IMR-90 (cell line): ENCODE measurements around the gene TMTC1. TPM values are rescaled to one million over a fixed set of nuclear protein-coding genes. Genes with fewer than 3 reads are reported as not detected.

Experiments
- ATAC-seq: fragments of 200-7000 bp; cut with Tn5 transposase; 2 replicates; pipeline ENCODE4 v1.9.1; 2020; ENCODE audit warnings: low read depth, mild to moderate bottlenecking, moderate library complexity
- BruUV-seq: library from RNA; stranded (reverse); fragments of 400-500 nt; replicated peaks from 2 replicates; lab custom pipeline; 2021; lab: Mats Ljungman, UMichigan
- CTCF ChIA-PET: fragments of 300-600 bp; formaldehyde crosslinking; extraction: SDS; loops from one replicate; lab custom pipeline; 2021; ENCODE audit warnings: antibody characterized with exemption; lab: Yijun Ruan, JAX
- POLR2A ChIA-PET: fragments of 300-600 bp; sonication (Branson Sonifier 250); formaldehyde crosslinking; loops from one replicate; lab custom pipeline; 2022; ENCODE audit warnings: antibody characterized with exemption; ENCODE audit not compliant: unreplicated experiment; lab: Charles Lee
- DNase-seq: peaks from one replicate; pipeline ENCODE4 v3.0.0; 2013
- H2AFZ ChIP-seq: replicated peaks from 2 replicates; pipeline ENCODE3; 2013; ENCODE audit warnings: low read length, mild to moderate bottlenecking; ENCODE audit not compliant: poor library complexity
- H2AK5ac ChIP-seq: 2 replicates; pipeline ENCODE4 v1.6.1; 2013; ENCODE audit warnings: low read depth, low read length, inconsistent platforms
- H2AK9ac ChIP-seq: replicated peaks from 2 replicates; pipeline ENCODE3; 2013; ENCODE audit warnings: mild to moderate bottlenecking, low read depth, low read length, moderate library complexity; ENCODE audit not compliant: poor library complexity
- H2BK120ac ChIP-seq: 2 replicates; pipeline ENCODE4 v1.6.1; 2013; ENCODE audit warnings: low read depth, low read length, inconsistent platforms
- H2BK15ac ChIP-seq: 3 replicates; pipeline ENCODE4 v1.6.1; 2013; ENCODE audit warnings: low read depth, low read length, inconsistent platforms
- H2BK20ac ChIP-seq: 2 replicates; pipeline ENCODE4 v1.6.1; 2013; ENCODE audit warnings: low read depth, mild to moderate bottlenecking, inconsistent platforms, low read length, moderate library complexity
- H2BK5ac ChIP-seq: 2 replicates; pipeline ENCODE4 v1.6.1; 2013; ENCODE audit warnings: mild to moderate bottlenecking, low read depth, low read length, inconsistent platforms; ENCODE audit not compliant: poor library complexity, severe bottlenecking
- H3K14ac ChIP-seq: replicated peaks from 2 replicates; pipeline ENCODE4 v1.6.1; 2013; ENCODE audit warnings: low read depth, low read length, inconsistent platforms
- H3K18ac ChIP-seq: 2 replicates; pipeline ENCODE4 v1.6.1; 2013; ENCODE audit warnings: low read depth, low read length, control low read depth
- H3K23ac ChIP-seq: 2 replicates; pipeline ENCODE4 v1.6.1; 2013; ENCODE audit warnings: low read depth, low read length, inconsistent platforms
- H3K27ac ChIP-seq: 2 replicates; pipeline ENCODE4 v1.5.1; 2013; ENCODE audit warnings: mild to moderate bottlenecking, control low read depth, low read length; ENCODE audit not compliant: insufficient read depth
- H3K27me3 ChIP-seq: 2 replicates; pipeline ENCODE4 v1.6.1; 2013; ENCODE audit warnings: low read length; ENCODE audit not compliant: control insufficient read depth, insufficient read depth
- H3K36me3 ChIP-seq: 2 replicates; pipeline ENCODE4 v1.6.1; 2013; ENCODE audit warnings: low read length, mixed read lengths; ENCODE audit not compliant: control insufficient read depth, insufficient read depth
- H3K4ac ChIP-seq: 2 replicates; pipeline ENCODE4 v1.6.1; 2013; ENCODE audit warnings: low read depth, low read length, inconsistent platforms
- H3K4me1 ChIP-seq: 2 replicates; pipeline ENCODE4 v1.6.1; 2013; ENCODE audit warnings: low read length, mixed read lengths; ENCODE audit not compliant: control insufficient read depth, insufficient read depth
- H3K4me2 ChIP-seq: 2 replicates; pipeline ENCODE4 v1.6.1; 2013; ENCODE audit warnings: low read depth, mild to moderate bottlenecking, control low read depth, low read length, moderate library complexity
- H3K4me3 ChIP-seq: 2 replicates; pipeline ENCODE4 v1.5.1; 2013; ENCODE audit warnings: low read depth, mild to moderate bottlenecking, control low read depth, low read length, moderate library complexity; ENCODE audit not compliant: insufficient read depth
- H3K56ac ChIP-seq: 2 replicates; pipeline ENCODE4 v1.6.1; 2013; ENCODE audit warnings: low read length, inconsistent platforms; ENCODE audit not compliant: insufficient read depth; ENCODE audit errors: extremely low read depth
- H3K79me1 ChIP-seq, 2 experiments: 2 replicates each; pipeline ENCODE4 v1.6.1; 2013; ENCODE audit warnings: low read length in 2 of 2, inconsistent platforms in 1 of 2, low read depth in 1 of 2
- H3K9ac ChIP-seq: 2 replicates; pipeline ENCODE4 v1.6.1; 2013; ENCODE audit warnings: low read depth, low read length, control low read depth
- H3K9me1 ChIP-seq: 2 replicates; pipeline ENCODE4 v1.6.1; 2013; ENCODE audit warnings: low read length, inconsistent platforms; ENCODE audit not compliant: insufficient read depth
- H3K9me3 ChIP-seq: 2 replicates; pipeline ENCODE4 v1.6.1; 2013; ENCODE audit warnings: low read length; ENCODE audit not compliant: control insufficient read depth, insufficient read depth
- H4K20me1 ChIP-seq: 2 replicates; pipeline ENCODE4 v1.6.1; 2013; ENCODE audit warnings: low read length, inconsistent platforms; ENCODE audit not compliant: insufficient read depth
- H4K5ac ChIP-seq: 2 replicates; pipeline ENCODE4 v1.6.1; 2013; ENCODE audit warnings: mild to moderate bottlenecking, low read depth, low read length, control low read depth
- H4K8ac ChIP-seq, 2 experiments: 2 replicates each; pipeline ENCODE4 v1.6.1; 2013; ENCODE audit warnings: low read depth in 2 of 2, low read length in 2 of 2, control low read depth in 1 of 2, inconsistent platforms in 1 of 2
- H4K91ac ChIP-seq: 2 replicates; pipeline ENCODE4 v1.6.1; 2013; ENCODE audit warnings: low read depth, low read length, inconsistent platforms; ENCODE audit not compliant: insufficient read depth
- BHLHE40 ChIP-seq: fragments of 150-350 bp; IDR thresholded peaks from 2 replicates; pipeline ENCODE4 v1.6.1; 2016; ENCODE audit warnings: mild to moderate bottlenecking, low read depth, low read length
- CEBPB ChIP-seq: IDR thresholded peaks from 2 replicates; pipeline ENCODE4 v1.6.1; 2012; ENCODE audit warnings: low read depth, low read length, improper control_type of control experiment
- CTCF ChIP-seq: conservative IDR thresholded peaks from 2 replicates; pipeline ENCODE4 v1.5.1; 2012; ENCODE audit warnings: mild to moderate bottlenecking, low read depth, low read length, improper control_type of control experiment
- ELK1 ChIP-seq: fragments of 150-350 bp; IDR thresholded peaks from 2 replicates; pipeline ENCODE4 v1.6.1; 2016; ENCODE audit warnings: low read depth, mild to moderate bottlenecking, low read length, moderate library complexity, borderline replicate concordance
- FOS ChIP-seq: fragments of 150-350 bp; IDR thresholded peaks from 2 replicates; pipeline ENCODE4 v1.6.1; 2016; ENCODE audit warnings: low read depth, low read length
- MAFK ChIP-seq: IDR thresholded peaks from 2 replicates; pipeline ENCODE4 v1.6.1; 2012; ENCODE audit warnings: low read depth, low read length, improper control_type of control experiment
- MAZ ChIP-seq: IDR thresholded peaks from 2 replicates; pipeline ENCODE4 v1.6.1; 2012; ENCODE audit warnings: low read depth, mild to moderate bottlenecking, low read length, improper control_type of control experiment, moderate library complexity, borderline replicate concordance
- MXI1 ChIP-seq: IDR thresholded peaks from 2 replicates; pipeline ENCODE4 v1.6.1; 2012; ENCODE audit warnings: low read depth, mild to moderate bottlenecking, low read length, moderate library complexity, borderline replicate concordance
- NFE2L2 ChIP-seq: fragments of 150-350 bp; IDR thresholded peaks from 2 replicates; pipeline ENCODE4 v1.6.1; 2016; ENCODE audit warnings: low read depth, mild to moderate bottlenecking, low read length
- POLR2A ChIP-seq: IDR thresholded peaks from 2 replicates; pipeline ENCODE4 v1.6.1; 2012; ENCODE audit warnings: mild to moderate bottlenecking, low read depth, low read length
- RAD21 ChIP-seq: IDR thresholded peaks from 2 replicates; pipeline ENCODE4 v1.6.1; 2012; ENCODE audit warnings: low read length, improper control_type of control experiment
- RCOR1 ChIP-seq: IDR thresholded peaks from 2 replicates; pipeline ENCODE4 v1.6.1; 2012; ENCODE audit warnings: mild to moderate bottlenecking, low read length, improper control_type of control experiment; ENCODE audit not compliant: insufficient replicate concordance
- RFX5 ChIP-seq: IDR thresholded peaks from 2 replicates; pipeline ENCODE4 v1.8.0; 2012; ENCODE audit warnings: low read depth, mild to moderate bottlenecking, low read length, moderate library complexity
- WGBS, 2 experiments: methylation state at CpG; one replicate each; pipeline versions ENCODE4 v1.1.5 to v1.1.7; 2013; ENCODE audit warnings: missing lambda C conversion rate in 2 of 2; ENCODE audit not compliant: insufficient read length in 1 of 2; ENCODE audit errors: extremely low coverage in 2 of 2; 5-methylcytosine and 5-hydroxymethylcytosine counted together
- dilution Hi-C: fragments of 300-500 bp; cut with HindIII; formaldehyde crosslinking; loops from one replicate; pipeline ENCODE4 v1.14.3; 2018; ENCODE audit warnings: low sequenced_read_pairs; ENCODE audit not compliant: unreplicated experiment
- in situ Hi-C: fragments of 300-500 bp; cut with MboI; formaldehyde crosslinking; loops from 3 replicates; pipeline ENCODE4 v1.14.3; 2019; ENCODE audit warnings: low sequenced_read_pairs, inconsistent platforms, mixed read lengths
- intact Hi-C: fragments of 100-400 bp; cut with micrococcal nuclease; formaldehyde crosslinking; loops from 2 replicates; pipeline ENCODE4 v1.10.0; 2022
- polyA plus RNA-seq, 3 experiments: library from polyadenylated mRNA; depleted of rRNA; stranded (reverse); fragments of >200 nt; gene quantifications; 2 replicates each; pipeline ENCODE4 v1.2.3, GENCODE V29; 2012; ENCODE audit warnings: low replicate concordance in 1 of 3
- total RNA-seq: library from RNA; depleted of rRNA; stranded (reverse); fragments of >200 nt; gene quantifications from 2 replicates; pipeline ENCODE4 v1.2.3, GENCODE V29; 2012
- TF ChIP-seq, protein P1 (sequence below): fragments of 150-350 bp; IDR thresholded peaks from 2 replicates; pipeline ENCODE4 v1.6.1; 2017; ENCODE audit warnings: mild to moderate bottlenecking, antibody characterized with exemption, low read length, low read depth

The TMTC1 gene
- total and polyA plus RNA-seq, 2 of the 4 experiments (the other 2 are of a cell fraction) = 12.5 to 36.4 TPM

DNA sequence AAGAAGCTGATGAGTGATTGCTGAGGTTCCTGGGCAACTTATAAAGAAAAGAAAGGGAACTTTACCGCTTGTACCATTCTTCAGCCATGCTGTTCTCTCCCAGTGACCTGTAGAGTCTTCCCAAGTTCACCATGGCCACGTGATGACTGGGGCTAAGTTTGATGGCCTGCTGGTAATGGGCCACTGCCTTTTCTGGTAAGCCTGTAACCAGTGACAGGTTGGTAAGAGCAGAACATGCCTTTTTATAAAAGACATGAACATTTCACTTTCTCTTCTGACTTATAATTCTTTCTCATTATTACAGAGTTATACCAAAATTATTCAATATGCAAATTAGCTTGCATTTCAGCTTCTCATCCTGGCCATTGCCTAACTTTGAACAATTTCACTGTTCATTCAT, 265.3 kb downstream of the TMTC1 start:
- Histone ChIP-seq H2BK20ac (peak overlapping the region; percentile 94), H3K4me2 (no peak overlapping the region), H3K79me1 (peaks cover 0 to 7% of the 10 kb centered on the region in 2 experiments; a peak in 1 of 4 replicates), H3K18ac (no peak overlapping the region), H2AFZ (no peak overlapping the region), H3K9me1 (peaks cover 19% of the 10 kb centered on the region; the same call in 1 of the 2 replicates), H3K27me3 (no peaks in the 10 kb centered on the region), H3K4me3 (no peak overlapping the region), H3K4me1 (peaks cover 5% of the 10 kb centered on the region), H2BK5ac (no peak overlapping the region), H3K9me3 (no peaks in the 10 kb centered on the region), H3K9ac (no peak overlapping the region), H3K36me3 (peaks cover 15% of the 10 kb centered on the region), H2BK15ac (peak overlapping the region; percentile 32; the same call in 1 of the 3 replicates), H3K56ac (no peak overlapping the region), H3K23ac (peak overlapping the region; percentile 46; the same call in 1 of the 2 replicates), H4K5ac (no peak overlapping the region), H2AK9ac (no peak overlapping the region), H4K91ac (peak overlapping the region; percentile 44; the same call in 1 of the 2 replicates), H3K27ac (no peak overlapping the region), H3K14ac (0 out of 2 replicates have a peak overlapping the region, but pooled peaks have one; percentile 20), H2AK5ac (peak overlapping the region; percentile 43; the same call in 1 of the 2 replicates), H4K20me1 (0 out of 2 replicates have a peak, but pooled peaks cover 4% of the 10 kb centered on the region), H4K8ac (peak overlapping the region in 1 of 2 experiments; percentile 41; a peak in 1 of 4 replicates), H2BK120ac (peak overlapping the region; percentile 84), H3K4ac (peak overlapping the region; percentile 79)
- no TSS peak for BruUV-seq
- TF ChIP-seq CTCF (no peak), MAZ (no peak), MXI1 (no peak), NFE2L2 (no peak), CEBPB (no peak), MAFK (no peak), FOS (no peak), BHLHE40 (no peak), RCOR1 (no peak), RFX5 (no peak), ELK1 (no peak), RAD21 (no peak), POLR2A (no peak)
- TF ChIP-seq, protein P1, sequence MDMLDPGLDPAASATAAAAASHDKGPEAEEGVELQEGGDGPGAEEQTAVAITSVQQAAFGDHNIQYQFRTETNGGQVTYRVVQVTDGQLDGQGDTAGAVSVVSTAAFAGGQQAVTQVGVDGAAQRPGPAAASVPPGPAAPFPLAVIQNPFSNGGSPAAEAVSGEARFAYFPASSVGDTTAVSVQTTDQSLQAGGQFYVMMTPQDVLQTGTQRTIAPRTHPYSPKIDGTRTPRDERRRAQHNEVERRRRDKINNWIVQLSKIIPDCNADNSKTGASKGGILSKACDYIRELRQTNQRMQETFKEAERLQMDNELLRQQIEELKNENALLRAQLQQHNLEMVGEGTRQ = no peak
- in situ Hi-C loops (loop anchor here (25.0 kb wide), 1 partner anchor 1294 kb away; no protein-coding TSS in a partner anchor), dilution Hi-C loops (no loop called here), intact Hi-C loops (loop anchor here (5.0 to 10.0 kb wide), 2 partner anchors 211 to 926 kb away; no protein-coding TSS in a partner anchor)
- DNase-seq (no peak), ATAC-seq (no peak)
- CTCF ChIA-PET = interaction anchor here (0.8 to 1.2 kb wide), 3 partner anchors 8 to 553 kb away, joined by 3 read pairs; no protein-coding TSS in a partner anchor
- no CpG with 5 or more reads among the region's 2 CpGs for WGBS, 2 experiments
- POLR2A ChIA-PET = no interaction called here
